Testis (tissue), 3 donors: ENCODE data around the gene CAMK2D. TPM values are rescaled to one million over a fixed set of nuclear protein-coding genes. Genes with fewer than 3 reads are reported as not detected.

ENCODE experiments used
- DNase-seq: peaks from one replicate; pipeline ENCODE4 v3.0.0-alpha.2; 2019
- H3K27ac ChIP-seq, 2 donors: fragments of 200-600 bp; sonication (generic); one replicate each; pipeline ENCODE4 v1.5.1; 2019
- H3K27me3 ChIP-seq: fragments of 200-600 bp; sonication (generic); one replicate; pipeline ENCODE4 v1.5.1; 2019
- H3K36me3 ChIP-seq: fragments of 200-600 bp; sonication (generic); one replicate; pipeline ENCODE4 v1.5.1; 2017; ENCODE audit warnings: low read depth; ENCODE audit errors: missing control alignments
- H3K4me1 ChIP-seq: fragments of 200-600 bp; sonication (generic); one replicate; pipeline ENCODE4 v1.5.1; 2019
- H3K4me3 ChIP-seq, 2 donors: fragments of 200-600 bp; sonication (generic); one replicate each; pipeline ENCODE4 v1.5.1; 2017 to 2019
- H3K9me3 ChIP-seq: fragments of 200-600 bp; sonication (generic); one replicate; pipeline ENCODE4 v1.5.1; 2017
- CTCF ChIP-seq, 3 experiments: fragments of 450-650 bp in 2 of 3; fragments of 200-600 bp in 1 of 3; sonication (generic) in 1 of 3; IDR thresholded peaks; one replicate each; pipeline ENCODE4 v1.5.1; 2016 to 2019; ENCODE audit warnings: antibody characterized with exemption in 3 of 3, mild to moderate bottlenecking in 2 of 3, moderate library complexity in 1 of 3
- POLR2A ChIP-seq: fragments of 450-650 bp; IDR thresholded peaks from one replicate; pipeline ENCODE4 v1.6.1; 2017; ENCODE audit warnings: antibody characterized with exemption, mild to moderate bottlenecking, moderate library complexity
- WGBS, 2 donors: methylation state at CpG; one replicate each; pipeline ENCODE4 v1.1.5; 2018; 5-methylcytosine and 5-hydroxymethylcytosine counted together
- intact Hi-C: fragments of 100-400 bp; cut with DNase I; formaldehyde crosslinking; loops from one replicate; pipeline ENCODE4 v1.15.1; 2023; ENCODE audit warnings: low total_unique reads
- polyA plus RNA-seq: library from polyadenylated mRNA; stranded (reverse); fragments of 350-450 nt; fragmentation: Illumina TruSeq; extraction: RNeasy Lipid Tissue Mini Kit (QIAGEN cat#74804); gene quantifications from one replicate; pipeline ENCODE4 v1.2.3, GENCODE V29; 2014; ENCODE audit warnings: low read depth, low replicate concordance; ENCODE audit not compliant: insufficient read depth
- total RNA-seq, 2 donors: library from RNA; depleted of rRNA; stranded (reverse); fragments of >200 nt; gene quantifications; one replicate each; pipeline ENCODE4 v1.2.3, GENCODE V29; 2016

CAMK2D gene
- total and polyA plus RNA-seq, 3 donors from 2014 or later = 31.2 to 88.1 (median 72.4) TPM

DNA sequence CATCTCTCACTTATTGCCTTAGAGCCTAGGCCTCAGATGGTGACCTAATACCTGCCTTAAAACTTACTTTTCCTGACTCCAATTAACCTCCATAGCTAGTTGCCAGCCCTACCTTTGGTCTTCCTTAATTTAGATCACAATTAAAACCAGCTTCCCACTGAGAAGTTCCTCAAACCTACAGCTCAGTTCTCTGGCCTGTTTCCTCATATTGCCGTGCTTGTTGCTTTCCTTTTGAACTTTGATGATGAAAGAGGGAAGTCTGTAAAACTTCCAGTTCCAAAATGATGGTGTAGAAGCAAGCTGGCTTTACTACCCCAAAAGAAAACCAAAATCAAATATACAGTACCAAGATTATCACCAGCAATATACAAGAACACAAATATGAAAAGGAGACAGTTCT is 28.9 kb upstream of the CAMK2D start:
- 62 to 88% methylated on average over 1 of the region's 1 CpG for WGBS, 2 donors
- no peaks in the 10 kb centered on the region for H3K9me3 ChIP-seq

GRCh38 chr4:113788888-113789287 is 27.4 kb upstream of the CAMK2D start:
- H3K36me3 ChIP-seq = no peaks in the 10 kb centered on the region
- H3K27me3 ChIP-seq = no peaks in the 10 kb centered on the region
- TF ChIP-seq CTCF (IDR thresholded peaks at IDR 0.05) = no peak
- TF ChIP-seq POLR2A = no peak
- no peaks in the 10 kb centered on the region for H3K9me3 ChIP-seq
- intact Hi-C loops = no loop called here
- no peaks in the 10 kb centered on the region for H3K4me1 ChIP-seq
- DNase-seq = no peak
- no peak overlapping the region for H3K4me3 ChIP-seq
- no peak overlapping the region for H3K27ac ChIP-seq

More for the DNA sequence above, 28.9 kb upstream of the CAMK2D start:
- no peak for TF ChIP-seq POLR2A
- TF ChIP-seq CTCF (IDR thresholded peaks at IDR 0.05) = no peak
- DNase-seq = no peak
- Histone ChIP-seq H3K4me3 (no peak overlapping the region), H3K36me3 (no peaks in the 10 kb centered on the region), H3K4me1 (no peaks in the 10 kb centered on the region), H3K27me3 (no peaks in the 10 kb centered on the region), H3K27ac (no peak overlapping the region)
- intact Hi-C loops = no loop called here

GRCh38 chr4:113785781-113786180 is 24.2 kb upstream of the CAMK2D start:
- no peak for DNase-seq
- TF ChIP-seq CTCF (IDR thresholded peaks at IDR 0.05) (no peak), POLR2A (no peak)
- H3K4me3 ChIP-seq = no peak overlapping the region
- intact Hi-C loops = no loop called here
- H3K4me1 ChIP-seq = no peaks in the 10 kb centered on the region
- 43 to 83% methylated on average over 2 of the region's 2 CpGs for WGBS, 2 donors
- no peaks in the 10 kb centered on the region for H3K27me3 ChIP-seq
- H3K9me3 ChIP-seq = no peaks in the 10 kb centered on the region
- no peaks in the 10 kb centered on the region for H3K36me3 ChIP-seq
- H3K27ac ChIP-seq = no peak overlapping the region

DNA sequence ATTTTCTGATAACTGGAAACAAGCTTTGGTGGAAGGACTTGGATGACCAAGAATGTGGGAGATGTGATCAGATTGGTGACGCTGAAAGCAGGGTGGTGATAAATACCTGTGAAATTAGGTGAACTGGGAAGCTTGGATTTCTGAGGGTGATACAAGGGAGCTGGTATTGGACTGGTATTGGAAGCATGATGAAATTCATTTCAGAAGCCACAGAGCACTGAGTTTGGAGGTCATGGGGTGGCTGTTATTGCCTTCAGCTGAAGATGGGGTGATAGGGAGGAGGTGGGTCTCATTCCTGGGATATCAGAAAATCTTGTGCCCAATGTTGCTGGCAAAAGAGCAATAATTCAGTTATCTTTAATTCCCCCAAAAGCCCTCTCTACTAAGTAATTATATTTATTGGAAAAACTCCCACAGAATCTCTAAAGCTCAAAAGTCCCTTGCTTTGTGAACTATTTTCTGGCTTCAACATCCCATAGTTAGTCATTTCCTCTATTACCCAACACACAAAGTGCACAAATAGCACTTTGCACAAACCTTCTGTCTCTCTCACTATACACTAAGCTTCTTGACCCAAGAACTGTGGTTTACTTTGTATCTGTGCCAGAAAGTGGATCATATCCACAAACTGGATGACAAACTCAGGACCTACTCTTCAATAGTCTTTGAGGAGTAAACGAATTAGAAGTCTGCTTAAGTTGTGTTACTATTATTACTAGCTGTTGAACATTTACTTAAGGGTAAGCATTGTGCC is 23.1 kb upstream of the CAMK2D start:
- intact Hi-C loops = no loop called here
- TF ChIP-seq POLR2A = no peak
- TF ChIP-seq CTCF (IDR thresholded peaks at IDR 0.05) = no peak
- Histone ChIP-seq H3K27me3 (no peaks in the 10 kb centered on the region), H3K4me3 (no peak overlapping the region), H3K4me1 (no peaks in the 10 kb centered on the region), H3K9me3 (no peaks in the 10 kb centered on the region), H3K36me3 (no peaks in the 10 kb centered on the region), H3K27ac (no peak overlapping the region)
- no peak for DNase-seq
- WGBS, 2 donors = 75 to 84% methylated on average over 2 of the region's 2 CpGs

- WGBS, 2 donors = 91 to 94% methylated on average over 6 of the region's 6 CpGs
- no peak overlapping the region for H3K27ac ChIP-seq
- TF ChIP-seq POLR2A (no peak), CTCF (IDR thresholded peaks at IDR 0.05) (no peak)
- intact Hi-C loops = no loop called here
- DNase-seq = no peak
- H3K4me1 ChIP-seq = no peaks in the 10 kb centered on the region
- no peaks in the 10 kb centered on the region for H3K27me3 ChIP-seq
- no peaks in the 10 kb centered on the region for H3K36me3 ChIP-seq
- H3K9me3 ChIP-seq = no peaks in the 10 kb centered on the region
- no peak overlapping the region for H3K4me3 ChIP-seq
These were observed 22.2 kb upstream of the CAMK2D start for GRCh38 chr4:113783701-113784100.
